IPS-20b (cell line): ENCODE data around the gene ABCF1.
A peak's percentile ranks its signal among the peaks of the same experiment; 100 is the strongest.

ENCODE experiments used
- H3K27ac ChIP-seq: one replicate; pipeline ENCODE4 v1.5.1; 2013; ENCODE audit warnings: low read length
- H3K27me3 ChIP-seq: 2 replicates; pipeline ENCODE4 v1.6.1; 2013; ENCODE audit warnings: mild to moderate bottlenecking, low read length, inconsistent platforms; ENCODE audit not compliant: insufficient read depth
- H3K36me3 ChIP-seq: 2 replicates; pipeline ENCODE4 v1.6.1; 2013; ENCODE audit warnings: low read depth, mild to moderate bottlenecking, inconsistent platforms, low read length, moderate library complexity; ENCODE audit not compliant: insufficient read depth
- H3K4me1 ChIP-seq: 2 replicates; pipeline ENCODE4 v1.6.1; 2013; ENCODE audit warnings: mild to moderate bottlenecking, control low read depth, inconsistent platforms, low read length, moderate library complexity; ENCODE audit not compliant: insufficient read depth
- H3K4me3 ChIP-seq: 2 replicates; pipeline ENCODE4 v1.5.1; 2013; ENCODE audit warnings: mild to moderate bottlenecking, low read length, inconsistent platforms
- H3K9ac ChIP-seq: 2 replicates; pipeline ENCODE4 v1.6.1; 2013; ENCODE audit warnings: low read depth, mild to moderate bottlenecking, inconsistent platforms, low read length, moderate library complexity
- H3K9me3 ChIP-seq: 2 replicates; pipeline ENCODE4 v1.6.1; 2013; ENCODE audit warnings: mild to moderate bottlenecking, low read depth, low read length, inconsistent platforms; ENCODE audit not compliant: insufficient read depth

ABCF1 gene

GRCh38 chr6:30617565-30618269, 46.5 kb downstream of the ABCF1 start, which contains the start of gene MRPS18B:
Gene MRPS18B (plus strand): TSS chr6:30617840. CDS start chr6:30617866, 26 bp downstream.
- Histone ChIP-seq H3K4me1 (peaks cover 16% of the 10 kb centered on the region), H3K36me3 (peaks cover 64% of the 10 kb centered on the region), H3K27me3 (no peaks in the 10 kb centered on the region), H3K4me3 (peak within 1 kb of the TSS; percentile 83), H3K9ac (peak within 1 kb of the TSS; percentile 98), H3K27ac (peak within 1 kb of the TSS; percentile 83), H3K9me3 (no peaks in the 10 kb centered on the region)

GRCh38 chr6:30618270-30618797, 47.1 kb downstream of the ABCF1 start:
- peaks cover 16% of the 10 kb centered on the region for H3K4me1 ChIP-seq
- no peaks in the 10 kb centered on the region for H3K27me3 ChIP-seq
- H3K9me3 ChIP-seq, result no peaks in the 10 kb centered on the region
- H3K9ac ChIP-seq, result peak overlapping the region; percentile 88
- H3K4me3 ChIP-seq, result peak overlapping the region; percentile 83
- H3K27ac ChIP-seq, result peak overlapping the region; percentile 83
- peaks cover 65% of the 10 kb centered on the region for H3K36me3 ChIP-seq

- H3K36me3 ChIP-seq, result peaks cover 65% of the 10 kb centered on the region
- peaks cover 5% of the 10 kb centered on the region for H3K4me1 ChIP-seq
- no peak overlapping the region; the same call in 1 of the 2 replicates for H3K9ac ChIP-seq
- H3K9me3 ChIP-seq, result no peaks in the 10 kb centered on the region
- H3K4me3 ChIP-seq, result no peak overlapping the region
- H3K27me3 ChIP-seq, result no peaks in the 10 kb centered on the region
- H3K27ac ChIP-seq, result no peak overlapping the region
Observed at GRCh38 chr6:30619561-30619960, 48.3 kb downstream of the ABCF1 start.

- Histone ChIP-seq H3K27ac (no peak overlapping the region), H3K36me3 (peaks cover 85% of the 10 kb centered on the region)
Observed at GRCh38 chr6:30625511-30625910, 54.3 kb downstream of the ABCF1 start.

GRCh38 chr6:30626484-30627366, 55.5 kb downstream of the ABCF1 start, which contains the start of gene ATAT1:
Gene ATAT1 (plus strand): TSS chr6:30626874.
- H3K9me3 ChIP-seq, result no peaks in the 10 kb centered on the region
- no peaks in the 10 kb centered on the region for H3K4me1 ChIP-seq
- peak within 1 kb of the TSS; percentile 95 for H3K4me3 ChIP-seq
- H3K27me3 ChIP-seq, result no peaks in the 10 kb centered on the region
- peak within 1 kb of the TSS; percentile 92 for H3K9ac ChIP-seq
- H3K36me3 ChIP-seq, result peaks cover 83% of the 10 kb centered on the region
- H3K27ac ChIP-seq, result peak within 1 kb of the TSS; percentile 73

More at GRCh38 chr6:30625511-30625910, 54.3 kb downstream of the ABCF1 start:
- Histone ChIP-seq H3K27me3 (no peaks in the 10 kb centered on the region), H3K9me3 (no peaks in the 10 kb centered on the region), H3K4me3 (no peak overlapping the region), H3K9ac (no peak overlapping the region), H3K4me1 (no peaks in the 10 kb centered on the region)

GRCh38 chr6:30635834-30636233, 64.6 kb downstream of the ABCF1 start:
- H3K4me1 ChIP-seq, result no peaks in the 10 kb centered on the region
- H3K27me3 ChIP-seq, result no peaks in the 10 kb centered on the region
- H3K4me3 ChIP-seq, result no peak overlapping the region
- no peak overlapping the region for H3K27ac ChIP-seq
- no peaks in the 10 kb centered on the region for H3K9me3 ChIP-seq
- H3K36me3 ChIP-seq, result peaks cover 50% of the 10 kb centered on the region
- H3K9ac ChIP-seq, result no peak overlapping the region

GRCh38 chr6:30640481-30640880, 69.2 kb downstream of the ABCF1 start:
- Histone ChIP-seq H3K4me3 (no peak overlapping the region), H3K4me1 (no peaks in the 10 kb centered on the region), H3K9ac (no peak overlapping the region), H3K9me3 (no peaks in the 10 kb centered on the region), H3K27ac (no peak overlapping the region), H3K36me3 (peaks cover 61% of the 10 kb centered on the region), H3K27me3 (no peaks in the 10 kb centered on the region)

- Histone ChIP-seq H3K27me3 (no peaks in the 10 kb centered on the region), H3K4me1 (peaks cover 4% of the 10 kb centered on the region; the same call in 1 of the 2 replicates), H3K4me3 (no peak overlapping the region), H3K36me3 (peaks cover 61% of the 10 kb centered on the region), H3K9ac (no peak overlapping the region), H3K9me3 (no peaks in the 10 kb centered on the region), H3K27ac (no peak overlapping the region)
Observed at GRCh38 chr6:30641048-30641447, 69.8 kb downstream of the ABCF1 start.
